HG03045 (cell line): ENCODE measurements around the gene BCAS1.
A peak's percentile ranks its signal among the peaks of the same experiment; 100 is the strongest.
"Not testable (repeated sequence)": the region's sequence is repeated elsewhere in the genome, so short reads cannot be mapped to it uniquely, and the experiment has no call there.

ENCODE experiments used
- ATAC-seq: cut with Tn5 transposase; IDR thresholded peaks from one replicate; pipeline ENCODE4 v1.9.1; 2021; ENCODE audit warnings: mild to moderate bottlenecking, moderate library complexity; ENCODE audit not compliant: unreplicated experiment

Gene BCAS1

DNA sequence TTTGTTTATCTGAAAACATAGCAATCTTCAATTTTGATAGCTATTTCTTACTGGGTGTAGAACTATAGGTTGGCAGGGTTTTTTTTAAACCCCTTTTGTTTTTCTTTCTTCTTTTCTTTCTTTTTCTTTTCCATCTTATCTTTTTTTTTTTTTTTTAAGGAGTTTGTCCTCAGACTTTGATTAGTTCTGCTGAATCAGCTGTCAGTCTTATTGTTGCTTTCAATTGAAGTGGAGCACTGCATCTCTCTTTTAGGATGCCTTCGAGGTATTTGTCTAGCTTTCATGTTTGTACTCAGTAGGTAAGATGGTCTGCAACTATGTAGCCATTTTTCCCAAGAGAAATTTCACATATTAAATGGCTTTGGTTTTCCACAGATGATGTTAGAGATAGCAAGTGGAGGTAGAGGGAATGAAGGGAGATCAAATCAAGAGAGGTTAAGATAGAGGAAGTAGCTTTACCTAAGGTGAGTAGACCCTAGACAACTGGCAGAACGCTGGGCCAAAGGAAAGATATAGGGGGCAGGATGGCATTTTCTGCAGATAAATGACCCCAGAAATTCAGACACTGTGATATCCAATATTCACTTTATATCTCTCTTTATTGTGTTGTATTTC lies 137.1 kb downstream of the BCAS1 start:
- ATAC-seq, result no peak

GRCh38 chr20:53932655-53933192 lies 137.7 kb downstream of the BCAS1 start:
- not testable (repeated sequence) for ATAC-seq

DNA sequence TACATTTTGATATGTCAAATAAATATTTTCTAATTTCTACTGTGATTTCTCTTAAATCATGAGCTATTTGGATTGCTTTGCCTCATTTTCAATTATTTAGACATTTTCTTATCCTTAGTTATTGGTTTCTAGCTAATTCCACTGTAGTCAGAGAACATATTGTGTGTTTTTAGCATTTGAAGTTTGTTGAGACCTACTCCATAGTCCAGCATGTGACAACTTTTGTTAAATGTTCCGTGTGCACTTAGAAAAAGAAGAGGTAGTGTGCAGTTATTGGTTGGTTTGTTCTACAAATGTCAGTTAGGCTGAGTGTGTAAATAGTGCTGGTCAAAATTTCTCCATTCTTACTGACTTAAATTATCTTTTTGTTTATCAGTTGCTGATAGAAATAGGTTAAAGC lies 138.8 kb downstream of the BCAS1 start:
- ATAC-seq, result no peak

DNA sequence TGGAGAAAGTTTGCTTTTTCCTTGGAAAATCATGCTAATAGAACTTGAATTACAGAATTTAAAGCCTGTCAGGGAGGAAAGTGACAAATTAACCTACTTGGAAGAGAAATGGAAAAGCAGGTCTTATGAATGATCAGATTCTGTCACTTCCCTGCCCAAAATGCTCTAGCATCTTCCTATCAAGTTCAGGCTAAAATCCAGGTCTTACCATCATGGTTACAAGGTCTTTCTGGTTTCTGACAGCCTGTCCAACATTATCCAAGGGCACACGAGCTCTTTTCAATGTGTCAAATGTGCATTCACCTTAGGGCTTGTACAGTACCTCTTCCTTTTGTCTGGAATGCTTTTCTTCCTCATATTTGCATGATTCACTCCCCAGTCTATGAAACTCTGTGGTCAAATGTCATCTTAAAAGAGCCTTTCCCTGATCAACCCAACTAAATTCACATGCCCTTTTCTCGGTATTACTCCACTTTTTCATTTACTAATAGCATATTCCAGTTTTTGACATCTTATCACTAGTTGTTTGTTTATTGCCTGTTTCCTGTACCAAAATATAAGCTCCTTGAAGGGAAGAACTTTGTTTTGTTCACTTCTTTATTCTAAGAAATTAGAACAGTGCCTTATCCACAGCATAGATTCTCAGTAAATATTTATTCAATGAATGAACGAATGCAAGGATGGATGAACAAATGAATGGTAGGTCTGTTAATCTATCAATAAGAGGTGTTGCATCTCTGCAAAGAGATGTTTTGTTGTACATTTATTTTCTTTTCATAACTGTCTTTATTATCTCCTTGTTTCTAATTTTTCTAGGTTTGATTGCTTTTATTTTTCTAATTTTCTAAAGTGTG lies 139.5 kb downstream of the BCAS1 start:
- no peak for ATAC-seq

GRCh38 chr20:53929974-53930650 lies 140.3 kb downstream of the BCAS1 start:
- peak; percentile 70 for ATAC-seq

- ATAC-seq, result no peak
These were observed 141.0 kb downstream of the BCAS1 start for GRCh38 chr20:53929399-53929798.

DNA sequence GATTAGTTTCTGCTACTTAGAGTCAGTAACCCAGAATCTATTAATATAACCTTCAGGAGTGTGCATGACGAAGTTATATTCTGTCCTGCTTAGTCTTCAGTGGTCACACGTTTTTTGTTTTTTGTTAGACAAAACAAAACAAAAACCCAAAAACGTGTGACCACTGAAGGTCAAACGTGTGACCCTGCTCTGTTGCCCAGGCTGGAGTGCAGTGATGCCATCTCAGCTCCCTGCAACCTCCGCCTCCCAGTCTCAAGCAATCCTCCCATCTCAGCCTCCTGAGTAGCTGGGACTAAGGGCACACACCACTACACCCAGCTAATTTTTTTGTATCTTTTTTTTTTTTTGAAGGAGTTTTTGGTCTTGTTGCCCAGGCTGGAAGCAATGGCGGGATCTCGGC lies 142.4 kb downstream of the BCAS1 start:
- ATAC-seq, result no peak

- peak; percentile 59 for ATAC-seq
These were observed 143.9 kb downstream of the BCAS1 start for GRCh38 chr20:53926428-53927028.

DNA sequence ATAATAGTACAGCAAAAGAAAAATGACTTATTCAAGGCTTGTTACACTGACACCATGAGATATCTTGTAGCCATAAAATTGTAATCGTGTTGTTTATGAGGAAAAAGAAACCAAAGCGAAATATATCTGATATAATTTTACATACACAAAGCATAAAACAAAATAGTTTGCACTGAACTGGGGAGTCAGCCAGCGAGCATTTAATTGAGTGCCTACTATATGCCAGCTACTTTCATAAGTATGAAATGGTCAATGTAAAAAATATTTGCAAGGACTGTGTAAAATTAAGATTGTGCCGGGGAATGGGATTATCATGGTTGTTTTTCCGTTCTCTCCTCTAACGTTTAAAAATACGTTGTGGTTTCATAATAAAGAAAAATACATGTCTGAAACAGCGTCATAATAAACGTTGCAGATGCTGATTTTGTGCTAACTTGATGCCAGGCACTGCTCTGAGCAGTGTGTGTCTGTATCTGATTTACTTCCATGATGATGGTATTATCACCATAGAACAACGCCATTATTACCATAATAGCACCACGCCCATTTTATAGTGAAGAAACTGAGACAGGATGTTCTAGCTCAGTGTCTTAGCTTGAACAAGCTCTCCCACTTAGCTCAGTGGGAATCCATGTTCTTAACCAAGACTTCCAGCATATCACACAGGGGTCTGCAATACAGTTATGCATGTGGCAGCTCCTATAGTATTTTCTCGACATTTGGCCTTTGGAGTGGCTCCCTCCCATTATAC lies 144.6 kb downstream of the BCAS1 start:
- no peak for ATAC-seq

GRCh38 chr20:53923566-53924369 lies 146.6 kb downstream of the BCAS1 start:
- ATAC-seq, result no peak

DNA sequence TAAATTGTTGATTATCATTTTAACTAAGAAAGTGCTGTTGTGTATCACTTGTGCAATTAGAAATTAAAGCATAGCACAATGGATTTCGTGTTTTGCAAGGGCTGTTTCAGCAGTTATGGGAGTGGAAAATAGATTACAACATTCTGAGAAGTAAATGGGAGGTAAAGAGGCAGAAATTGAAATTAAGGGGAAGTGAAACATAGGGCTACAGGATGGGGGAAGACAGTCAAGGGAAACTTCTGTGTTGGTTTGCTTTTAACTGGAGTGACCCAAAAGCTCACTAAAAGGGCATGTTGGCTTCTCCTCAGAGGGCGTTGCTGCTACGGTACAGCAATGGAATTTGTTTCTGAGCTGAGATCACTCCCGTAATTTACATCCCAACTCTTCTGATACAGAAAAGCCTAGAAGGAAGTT lies 147.5 kb downstream of the BCAS1 start:
- peak; percentile 45 for ATAC-seq

GRCh38 chr20:53921443-53921973 lies 148.9 kb downstream of the BCAS1 start:
- no peak for ATAC-seq

DNA sequence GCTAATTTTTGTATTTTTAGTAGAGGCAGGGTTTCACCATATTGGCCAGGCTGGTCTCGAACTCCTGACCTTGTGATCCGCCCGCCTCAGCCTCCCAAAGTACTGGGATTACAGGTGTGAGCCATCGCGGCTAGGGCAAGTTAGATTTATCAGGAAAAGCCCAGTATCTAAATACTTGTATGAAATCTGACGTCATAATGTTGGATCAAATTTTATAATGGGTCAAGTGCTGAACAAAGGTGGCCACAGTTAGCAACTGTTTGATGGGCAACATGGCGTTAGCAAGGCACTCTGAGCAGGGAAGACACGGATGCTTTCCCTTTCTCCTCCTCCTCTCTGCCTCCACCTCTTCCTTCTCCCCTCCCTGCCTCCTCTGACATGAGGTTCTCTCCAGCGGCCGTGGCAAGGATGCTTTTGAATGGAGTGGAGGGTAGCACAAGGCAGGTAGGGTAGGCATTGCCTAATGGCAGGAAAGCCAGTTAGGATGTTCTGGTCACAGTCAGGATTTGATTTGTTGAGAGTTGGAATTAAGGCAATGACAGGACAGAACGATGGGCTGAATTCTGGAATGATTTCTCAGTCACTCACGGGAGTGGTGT lies 149.6 kb downstream of the BCAS1 start:
- ATAC-seq, result no peak

- no peak for ATAC-seq
These were observed 150.5 kb downstream of the BCAS1 start for GRCh38 chr20:53919886-53920285.

DNA sequence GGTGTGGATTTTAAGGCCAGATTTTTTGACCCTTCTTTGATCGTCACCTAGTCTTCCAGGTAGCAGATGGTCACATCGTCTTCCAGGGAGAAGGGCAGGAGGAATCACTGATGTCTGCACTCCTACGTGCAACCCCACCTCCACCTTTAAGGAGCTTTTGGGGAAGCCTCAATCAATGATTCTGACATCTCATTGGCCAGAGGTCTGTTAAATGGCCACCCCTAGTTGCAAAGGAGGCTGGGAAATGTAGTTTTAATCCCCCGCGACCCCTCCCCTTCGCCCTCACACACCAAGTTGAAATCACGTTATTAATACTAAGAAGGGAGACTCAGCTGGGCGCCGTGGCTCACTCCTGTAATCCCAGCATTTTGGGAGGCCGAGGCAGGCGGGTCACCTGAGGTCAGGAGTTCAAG lies 151.4 kb downstream of the BCAS1 start:
- no peak for ATAC-seq

DNA sequence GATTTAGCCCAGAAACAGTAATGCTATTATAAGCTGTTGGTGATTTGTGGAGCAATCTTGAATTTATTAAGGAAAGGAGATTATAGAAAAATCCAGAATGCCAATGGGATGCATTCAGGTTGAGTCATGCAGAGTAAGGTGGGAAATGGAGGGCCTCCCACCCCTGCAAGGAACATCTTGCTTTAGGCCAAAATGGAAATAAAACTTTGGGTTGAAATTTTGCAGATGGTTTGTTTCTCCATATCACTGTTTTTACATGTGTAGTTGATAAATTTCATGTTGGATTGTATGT lies 152.4 kb downstream of the BCAS1 start:
- no peak for ATAC-seq

DNA sequence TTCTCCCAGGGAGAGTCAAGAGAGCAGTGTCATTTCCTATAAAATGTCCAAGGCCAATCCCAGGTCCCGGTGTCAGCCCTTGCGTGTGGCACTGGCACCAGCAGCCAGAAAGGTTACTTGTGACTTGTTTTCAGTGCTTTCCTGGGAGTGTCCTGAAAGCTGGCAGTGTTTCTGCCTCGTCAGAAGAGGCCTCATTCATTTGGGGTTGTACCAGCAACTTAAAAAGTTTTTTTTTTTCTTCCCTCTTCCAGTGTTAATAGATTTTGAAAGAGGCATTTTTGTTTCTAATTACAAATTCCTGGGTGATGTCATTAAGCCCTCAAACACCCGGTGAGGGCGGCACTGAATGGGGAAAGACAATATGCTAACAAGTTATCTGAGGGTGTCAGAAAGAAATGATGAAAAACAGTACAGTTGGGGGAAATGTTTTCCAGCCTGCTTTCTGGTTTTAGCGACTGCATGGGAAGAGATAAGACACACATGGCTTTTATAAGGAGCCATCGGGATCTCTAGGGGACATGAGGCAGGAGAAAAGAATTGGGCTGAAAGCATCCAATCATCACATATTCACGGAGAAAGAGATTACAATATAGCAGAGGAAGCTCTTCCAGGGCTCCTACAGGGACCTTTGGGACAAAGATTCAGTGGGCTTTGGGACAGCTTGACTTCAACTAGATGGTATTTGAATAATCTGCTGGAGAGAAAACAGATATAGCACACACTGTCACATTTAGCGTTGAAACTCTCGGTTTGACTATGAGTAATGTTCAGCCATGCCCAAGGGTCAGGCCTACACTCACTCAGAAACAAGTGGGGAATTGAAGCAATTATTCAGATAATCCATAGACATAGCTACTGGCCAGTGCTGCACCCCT lies 153.0 kb downstream of the BCAS1 start:
- ATAC-seq, result peak; percentile 75

DNA sequence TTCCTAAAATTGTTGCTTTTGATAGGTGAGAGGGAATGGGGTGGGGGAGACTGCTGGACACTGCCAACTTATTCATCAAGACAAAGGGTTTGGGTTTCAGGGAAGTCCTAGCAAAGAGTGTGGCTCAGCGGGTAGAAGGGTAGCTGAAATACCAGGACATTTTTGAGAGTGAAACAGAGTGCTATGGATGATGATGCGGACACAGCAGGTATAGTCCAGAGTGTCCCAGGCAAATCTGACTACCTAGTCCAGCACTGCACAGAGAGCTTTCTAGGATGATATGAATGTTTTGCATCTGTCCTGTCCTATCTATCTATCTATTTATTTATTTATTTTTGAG lies 154.3 kb downstream of the BCAS1 start:
- ATAC-seq, result no peak
